Spleen (tissue), 7 donors: ENCODE data around the gene OGDH.
A peak's percentile ranks its signal among the peaks of the same experiment; 100 is the strongest.

ENCODE experiments used
- CTCF ChIP-seq, 11 experiments: fragments of 200-600 bp in 7 of 11; fragments of 450-650 bp in 4 of 11; sonication (generic) in 4 of 11; IDR thresholded peaks in 8 of 11; conservative IDR thresholded peaks in 3 of 11; 1 replicate in 7 of 11; 2 replicates in 4 of 11; pipeline versions ENCODE4 v1.4.0 to v1.8.0; 2016 to 2021; ENCODE audit warnings: antibody characterized with exemption in 11 of 11, inconsistent platforms in 4 of 11, mild to moderate bottlenecking in 1 of 11
- POLR2AphosphoS5 ChIP-seq, 3 donors: sonication (generic); formaldehyde crosslinking; IDR thresholded peaks; one replicate each; pipeline ENCODE4 v1.5.1; 2017; ENCODE audit warnings: antibody characterized with exemption in 3 of 3
- donor health status: DM: no; HTN: no; CAD: no; lungs with moderate emphysema.
- donor health status: DM: no; HTN: no; CAD: no.
- donor health status: DM: no; HTN: no; CAD: no.

- no peak for TF ChIP-seq CTCF (IDR thresholded peaks at IDR 0.05 in 8 of 11, conservative IDR thresholded peaks at IDR 0.05 in 3 of 11)
- TF ChIP-seq POLR2AphosphoS5 (IDR thresholded peaks at IDR 0.05) = peak in 2 of 3 donors; percentile 6 to 67
Measured at GRCh38 chr7:44621034-44621749, 14.8 kb downstream of the OGDH start.
